ENCODE measurements around the gene CCDC51. TPM values are rescaled to one million over a fixed set of nuclear protein-coding genes. Genes with fewer than 3 reads are reported as not detected.

The CCDC51 gene
- polyA plus RNA-seq, 1 donor (not counting 4 experiments of a cell fraction or from before 2014, with no cell fraction given): 27.9 TPM

DNA sequence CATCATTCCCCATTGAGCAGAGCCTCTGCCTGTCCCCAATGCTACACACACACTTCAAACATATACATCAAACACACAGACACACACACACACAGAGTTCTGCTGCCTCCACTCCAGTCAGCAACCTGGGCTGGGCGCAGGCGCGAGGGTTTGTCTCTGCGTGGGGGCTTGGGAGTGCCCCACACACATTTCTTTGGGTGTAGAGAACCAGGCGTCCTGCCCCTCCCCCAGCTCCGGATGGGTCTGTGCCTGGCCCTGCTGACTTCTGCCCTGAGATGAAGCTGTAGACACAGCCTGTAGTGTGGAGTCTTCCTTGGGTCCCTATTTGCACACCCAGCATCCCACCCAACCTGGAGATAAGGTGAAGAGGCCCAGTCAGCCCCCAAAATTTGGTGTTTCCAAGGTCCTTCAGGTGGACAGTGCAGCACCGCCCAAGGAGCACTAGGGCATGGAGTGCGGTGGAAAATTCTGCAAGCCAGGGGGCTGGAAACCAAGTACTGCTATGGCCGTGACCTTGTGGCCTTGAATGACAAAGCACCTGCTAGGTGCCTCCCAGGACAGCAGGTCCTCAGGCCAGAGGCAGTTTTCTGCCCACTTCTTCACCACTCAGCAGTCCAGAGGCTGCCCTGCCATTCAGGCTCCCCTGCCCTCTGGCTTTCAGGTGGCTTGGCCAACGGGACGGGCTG, 41.1 kb downstream of the CCDC51 start:
- Histone ChIP-seq H3K27me3 (ENCODE audit: control insufficient read depth, extremely low read depth, insufficient read depth, low read length) (no peaks in the 10 kb centered on the region), H3K9me1 (ENCODE audit: control insufficient read depth, extremely low read depth, insufficient read depth, low read length) (no peaks in the 10 kb centered on the region), H3K4me2 (ENCODE audit: control insufficient read depth, extremely low read depth, insufficient read depth, low read depth, low read length) (no peak overlapping the region), H3K79me2 (ENCODE audit: control insufficient read depth, insufficient read depth, low read length) (no peaks in the 10 kb centered on the region), H4K20me1 (ENCODE audit: control insufficient read depth, extremely low read depth, insufficient read depth, low read length) (no peaks in the 10 kb centered on the region), H3K27ac (ENCODE audit: control insufficient read depth, insufficient read depth, low read length) (no peak overlapping the region), H3K9ac (ENCODE audit: control insufficient read depth, extremely low read depth, insufficient read depth, low read length) (no peak overlapping the region), H2AFZ (ENCODE audit: control insufficient read depth, low read length) (no peak overlapping the region), H3K4me1 (ENCODE audit: control insufficient read depth, extremely low read depth, insufficient read depth, low read length) (peaks cover 23% of the 10 kb centered on the region), H3K9me3 (ENCODE audit: control insufficient read depth, low read depth, low read length) (no peaks in the 10 kb centered on the region), H3K36me3 (ENCODE audit: control insufficient read depth in 2 of 2, extremely low read depth in 1 of 2, insufficient read depth in 2 of 2, low read length in 2 of 2) (peaks cover 9 to 18% of the 10 kb centered on the region in 2 experiments), H3K4me3 (ENCODE audit: control insufficient read depth in 2 of 3, extremely low read depth in 1 of 3, insufficient read depth in 2 of 3, low read depth in 1 of 3, low read length in 3 of 3) (no peak overlapping the region)
- dilution Hi-C loops (cut with MboI; ENCODE audit: extremely low pct_ligation_motif_present, low sequenced_read_pairs): no loop called here
- TF ChIP-seq, protein P1, sequence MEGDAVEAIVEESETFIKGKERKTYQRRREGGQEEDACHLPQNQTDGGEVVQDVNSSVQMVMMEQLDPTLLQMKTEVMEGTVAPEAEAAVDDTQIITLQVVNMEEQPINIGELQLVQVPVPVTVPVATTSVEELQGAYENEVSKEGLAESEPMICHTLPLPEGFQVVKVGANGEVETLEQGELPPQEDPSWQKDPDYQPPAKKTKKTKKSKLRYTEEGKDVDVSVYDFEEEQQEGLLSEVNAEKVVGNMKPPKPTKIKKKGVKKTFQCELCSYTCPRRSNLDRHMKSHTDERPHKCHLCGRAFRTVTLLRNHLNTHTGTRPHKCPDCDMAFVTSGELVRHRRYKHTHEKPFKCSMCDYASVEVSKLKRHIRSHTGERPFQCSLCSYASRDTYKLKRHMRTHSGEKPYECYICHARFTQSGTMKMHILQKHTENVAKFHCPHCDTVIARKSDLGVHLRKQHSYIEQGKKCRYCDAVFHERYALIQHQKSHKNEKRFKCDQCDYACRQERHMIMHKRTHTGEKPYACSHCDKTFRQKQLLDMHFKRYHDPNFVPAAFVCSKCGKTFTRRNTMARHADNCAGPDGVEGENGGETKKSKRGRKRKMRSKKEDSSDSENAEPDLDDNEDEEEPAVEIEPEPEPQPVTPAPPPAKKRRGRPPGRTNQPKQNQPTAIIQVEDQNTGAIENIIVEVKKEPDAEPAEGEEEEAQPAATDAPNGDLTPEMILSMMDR (optimal IDR thresholded peaks at IDR 0.05 in 1 of 3, IDR thresholded peaks at IDR 0.05 in 1 of 3, conservative IDR thresholded peaks at IDR 0.05 in 1 of 3; ENCODE audit: extremely low read depth in 1 of 3, insufficient read depth in 2 of 3, low read length in 3 of 3): no peak
- no peak for TF ChIP-seq EZH2 (IDR thresholded peaks at IDR 0.05; ENCODE audit: low read length)
- DNase-seq (ENCODE audit: low read depth, low spot score): no peak
- no peak for FAIRE-seq

DNA sequence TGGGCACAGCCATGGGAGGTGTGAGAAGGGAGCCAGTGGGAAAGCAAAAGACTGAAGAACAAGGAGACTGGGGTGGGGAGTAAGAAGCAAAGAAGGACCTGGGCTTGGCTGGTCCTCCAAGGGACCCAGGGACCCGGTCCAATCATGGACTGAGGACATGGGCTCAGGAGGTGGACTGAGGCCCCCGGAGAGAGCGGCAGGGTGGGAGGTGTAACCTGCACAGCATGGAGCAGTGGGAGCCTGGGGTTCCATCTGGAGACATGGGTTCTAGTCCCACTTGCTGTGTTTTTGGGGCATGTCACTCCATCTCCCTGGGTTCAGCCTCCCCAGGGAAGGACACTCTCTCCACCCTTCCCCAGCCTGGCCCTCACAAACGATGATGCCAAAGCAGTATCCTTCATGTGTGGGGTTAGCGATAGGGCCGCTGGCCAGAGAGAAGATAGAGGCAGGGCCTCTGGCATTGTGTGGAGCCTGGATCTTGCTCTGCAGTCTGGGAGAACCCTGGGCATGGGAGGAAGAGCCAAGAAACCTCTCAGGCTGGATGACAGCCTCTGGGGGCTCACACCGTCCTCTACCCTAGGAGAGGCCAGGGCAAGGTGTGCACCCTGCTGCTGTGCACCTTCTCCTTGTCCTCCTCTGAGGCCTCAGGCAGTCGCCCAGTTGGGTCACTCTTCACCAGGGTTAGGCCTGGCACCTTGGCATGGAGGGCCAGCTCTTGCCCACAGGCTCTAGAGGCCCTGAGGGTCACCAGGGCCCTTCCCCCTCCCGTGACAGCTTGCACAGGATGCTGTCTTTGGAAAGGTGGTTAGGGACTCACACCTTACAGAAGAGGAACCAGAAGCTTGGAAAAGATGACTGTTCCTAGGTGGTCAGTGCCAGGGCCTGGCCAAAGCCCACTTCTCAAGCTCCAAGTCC, 41.9 kb downstream of the CCDC51 start:
- dilution Hi-C loops (cut with MboI; ENCODE audit: extremely low pct_ligation_motif_present, low sequenced_read_pairs): no loop called here
- H4K20me1 ChIP-seq (ENCODE audit: control insufficient read depth, extremely low read depth, insufficient read depth, low read length): no peaks in the 10 kb centered on the region
- FAIRE-seq: no peak

More for the DNA sequence above, 41.9 kb downstream of the CCDC51 start:
- no peaks in the 10 kb centered on the region for H3K79me2 ChIP-seq (ENCODE audit: control insufficient read depth, insufficient read depth, low read length)
- DNase-seq (ENCODE audit: low read depth, low spot score): no peak
- no peaks in the 10 kb centered on the region for H3K9me3 ChIP-seq (ENCODE audit: control insufficient read depth, low read depth, low read length)
- no peak overlapping the region for H3K4me2 ChIP-seq (ENCODE audit: control insufficient read depth, extremely low read depth, insufficient read depth, low read depth, low read length)
- no peak overlapping the region for H3K4me3 ChIP-seq (ENCODE audit: control insufficient read depth in 2 of 3, extremely low read depth in 1 of 3, insufficient read depth in 2 of 3, low read depth in 1 of 3, low read length in 3 of 3)
- H3K27me3 ChIP-seq (ENCODE audit: control insufficient read depth, extremely low read depth, insufficient read depth, low read length): no peaks in the 10 kb centered on the region
- H3K9ac ChIP-seq (ENCODE audit: control insufficient read depth, extremely low read depth, insufficient read depth, low read length): no peak overlapping the region
- H3K4me1 ChIP-seq (ENCODE audit: control insufficient read depth, extremely low read depth, insufficient read depth, low read length): peaks cover 22% of the 10 kb centered on the region
- H3K9me1 ChIP-seq (ENCODE audit: control insufficient read depth, extremely low read depth, insufficient read depth, low read length): no peaks in the 10 kb centered on the region
- H2AFZ ChIP-seq (ENCODE audit: control insufficient read depth, low read length): no peak overlapping the region
- peaks cover 6 to 13% of the 10 kb centered on the region in 2 experiments for H3K36me3 ChIP-seq (ENCODE audit: control insufficient read depth in 2 of 2, extremely low read depth in 1 of 2, insufficient read depth in 2 of 2, low read length in 2 of 2)
- no peak overlapping the region for H3K27ac ChIP-seq (ENCODE audit: control insufficient read depth, insufficient read depth, low read length)
- TF ChIP-seq EZH2 (IDR thresholded peaks at IDR 0.05; ENCODE audit: low read length): no peak
- TF ChIP-seq, protein P1 (optimal IDR thresholded peaks at IDR 0.05 in 1 of 3, IDR thresholded peaks at IDR 0.05 in 1 of 3, conservative IDR thresholded peaks at IDR 0.05 in 1 of 3; ENCODE audit: extremely low read depth in 1 of 3, insufficient read depth in 2 of 3, low read length in 3 of 3): no peak

All from keratinocyte (primary cell).